ENCODE data around the gene BTBD7. TPM values are rescaled to one million over a fixed set of nuclear protein-coding genes. Genes with fewer than 3 reads are reported as not detected.
"Not testable (repeated sequence)": the region's sequence is repeated elsewhere in the genome, so short reads cannot be mapped to it uniquely, and the experiment has no call there.

BTBD7 gene
- total RNA-seq, 1 donor from 2014 or later = 54.6 TPM

- no peak for FAIRE-seq
- no peak for DNase-seq (ENCODE audit: low spot score in 2 of 2)
These were observed 66.7 kb downstream of the BTBD7 start for GRCh38 chr14:93266127-93266526.

GRCh38 chr14:93263416-93263815, 69.4 kb downstream of the BTBD7 start:
- FAIRE-seq = no peak
- DNase-seq (ENCODE audit: low spot score in 2 of 2) = no peak

GRCh38 chr14:93262446-93262845, 70.4 kb downstream of the BTBD7 start:
- FAIRE-seq (no peak), DNase-seq (ENCODE audit: low spot score in 2 of 2) (no peak)

GRCh38 chr14:93249128-93249831, 83.6 kb downstream of the BTBD7 start:
- FAIRE-seq (no peak), DNase-seq (ENCODE audit: low spot score in 2 of 2) (no peak)

GRCh38 chr14:93246534-93246933, 86.3 kb downstream of the BTBD7 start:
- DNase-seq (ENCODE audit: low spot score in 2 of 2) (no peak), FAIRE-seq (no peak)

- DNase-seq (ENCODE audit: low spot score in 2 of 2) = no peak
- FAIRE-seq = no peak
These were observed 86.9 kb downstream of the BTBD7 start for GRCh38 chr14:93245764-93246420.

- no peak for DNase-seq (ENCODE audit: low spot score in 2 of 2)
- FAIRE-seq = no peak
These were observed 92.2 kb downstream of the BTBD7 start for GRCh38 chr14:93240678-93241000.

- DNase-seq (ENCODE audit: low spot score in 2 of 2) (no peak), FAIRE-seq (no peak)
These were observed 92.8 kb downstream of the BTBD7 start for GRCh38 chr14:93239869-93240677.

- DNase-seq (ENCODE audit: low spot score in 2 of 2) (no peak), FAIRE-seq (no peak)
These were observed 98.0 kb downstream of the BTBD7 start for GRCh38 chr14:93234798-93235197.

GRCh38 chr14:93233078-93233477, 99.8 kb downstream of the BTBD7 start:
- not testable (repeated sequence) for FAIRE-seq; DNase-seq (ENCODE audit: low spot score in 2 of 2)

- FAIRE-seq (no peak), DNase-seq (ENCODE audit: low spot score in 2 of 2) (no peak)
These were observed 100.7 kb downstream of the BTBD7 start for GRCh38 chr14:93232159-93232558.

- FAIRE-seq (no peak), DNase-seq (ENCODE audit: low spot score in 2 of 2) (peak in 1 of 2 donors; percentile 65)
These were observed 101.5 kb downstream of the BTBD7 start for GRCh38 chr14:93231129-93231979.

GRCh38 chr14:93230539-93230938, 102.3 kb downstream of the BTBD7 start:
- FAIRE-seq (no peak), DNase-seq (ENCODE audit: low spot score in 2 of 2) (no peak)

GRCh38 chr14:93228550-93228949, 104.3 kb downstream of the BTBD7 start:
- DNase-seq (ENCODE audit: low spot score in 2 of 2) = no peak
- no peak for FAIRE-seq

- no peak for FAIRE-seq
- no peak for DNase-seq (ENCODE audit: low spot score in 2 of 2)
These were observed 109.3 kb downstream of the BTBD7 start for GRCh38 chr14:93223565-93223964.

- DNase-seq (ENCODE audit: low spot score in 2 of 2) (no peak), FAIRE-seq (no peak)
These were observed 112.3 kb downstream of the BTBD7 start for GRCh38 chr14:93220509-93220908.

GRCh38 chr14:93219103-93219726, 113.6 kb downstream of the BTBD7 start:
- DNase-seq (ENCODE audit: low spot score in 2 of 2) = no peak
- FAIRE-seq = no peak

GRCh38 chr14:93214598-93214997, 118.2 kb downstream of the BTBD7 start:
- FAIRE-seq = no peak
- no peak for DNase-seq (ENCODE audit: low spot score in 2 of 2)

GRCh38 chr14:93212432-93212831, 120.4 kb downstream of the BTBD7 start:
- DNase-seq (ENCODE audit: low spot score in 2 of 2) = no peak
- no peak for FAIRE-seq

Measured in frontal cortex (tissue), 4 donors.